Right hindlimb (tissue), 1 donor: Measurements from ENCODE around the gene ADD2.
"Not testable (repeated sequence)": the region's sequence is repeated elsewhere in the genome, so short reads cannot be mapped to it uniquely, and the experiment has no call there.

Experiments used
- DNase-seq: peaks from one replicate; pipeline ENCODE4 v3.0.0-alpha.2; 2018

Gene ADD2

DNA sequence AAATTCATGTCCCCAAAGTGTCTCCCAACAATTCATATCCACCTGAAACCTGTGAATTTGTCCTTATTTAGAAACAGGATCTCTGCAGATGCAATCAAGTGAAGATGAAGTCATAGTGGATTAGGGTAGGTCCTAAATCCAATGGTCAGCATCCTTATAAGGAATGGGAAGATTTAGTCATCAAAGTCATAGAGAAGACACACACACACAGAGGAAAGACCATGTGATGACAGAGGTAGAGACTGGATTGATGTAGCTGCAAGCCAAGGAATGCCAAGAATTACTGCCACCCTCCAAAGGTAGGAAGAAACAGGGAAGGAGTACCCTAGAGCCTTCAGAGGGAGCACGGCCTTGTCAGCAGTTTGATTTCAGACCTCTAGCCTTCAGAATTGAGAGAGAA, 17.7 kb downstream of the ADD2 start:
- DNase-seq, result no peak

DNA sequence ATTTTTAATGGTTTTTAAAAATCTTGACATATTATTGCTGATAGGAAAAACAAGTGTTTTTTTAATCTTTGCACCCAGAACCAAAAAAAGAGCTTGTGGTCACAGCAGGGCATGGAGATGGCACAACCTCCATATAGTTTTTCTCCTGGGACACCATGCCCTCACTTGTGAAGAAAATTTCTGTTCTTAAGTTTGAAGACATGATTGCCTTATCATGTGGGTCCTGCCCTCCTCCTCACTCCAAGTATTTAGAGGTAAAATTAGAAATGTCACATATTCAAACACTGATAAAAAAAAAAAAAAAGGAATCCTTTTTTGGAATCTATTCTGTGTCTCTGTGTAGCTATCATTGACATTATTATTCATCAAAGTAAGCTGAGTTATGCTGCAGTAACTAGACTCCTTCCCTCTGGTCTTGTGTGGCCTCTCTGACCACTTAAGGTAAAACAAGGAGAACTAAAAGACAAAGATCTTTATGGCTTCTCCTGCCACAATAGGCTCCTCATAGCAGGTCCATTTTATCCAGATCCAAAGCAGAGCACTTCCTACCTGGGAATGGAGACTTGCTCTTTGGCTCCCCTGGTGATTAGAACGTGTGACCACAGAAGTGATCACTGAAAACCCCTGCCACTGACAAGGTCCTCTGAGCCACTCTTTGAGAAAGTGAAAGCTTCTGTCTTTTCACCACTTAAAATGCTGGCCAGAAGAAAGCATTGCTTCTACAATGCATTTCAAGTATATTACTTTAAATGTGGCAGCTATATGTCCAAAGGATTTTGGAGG, 19.8 kb downstream of the ADD2 start:
- DNase-seq, result no peak

DNA sequence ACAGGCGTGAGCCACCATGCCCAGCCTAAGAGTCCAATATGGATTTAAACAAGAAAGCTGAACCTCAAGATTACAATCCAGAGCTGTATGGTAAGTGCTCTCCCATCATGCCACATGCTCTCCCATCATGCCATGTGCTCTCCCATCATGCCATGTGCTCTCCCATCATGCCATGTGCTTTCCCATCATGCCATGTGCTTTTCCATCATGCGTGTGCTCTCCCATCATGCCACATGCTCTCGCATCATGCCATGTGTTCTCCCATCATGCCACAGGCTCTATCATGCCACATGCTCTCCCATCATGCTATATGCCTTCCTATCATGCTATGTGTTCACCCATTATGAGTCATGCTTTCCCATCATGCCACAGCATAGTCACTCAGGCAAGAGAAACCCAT, 20.7 kb downstream of the ADD2 start:
- no peak for DNase-seq

DNA sequence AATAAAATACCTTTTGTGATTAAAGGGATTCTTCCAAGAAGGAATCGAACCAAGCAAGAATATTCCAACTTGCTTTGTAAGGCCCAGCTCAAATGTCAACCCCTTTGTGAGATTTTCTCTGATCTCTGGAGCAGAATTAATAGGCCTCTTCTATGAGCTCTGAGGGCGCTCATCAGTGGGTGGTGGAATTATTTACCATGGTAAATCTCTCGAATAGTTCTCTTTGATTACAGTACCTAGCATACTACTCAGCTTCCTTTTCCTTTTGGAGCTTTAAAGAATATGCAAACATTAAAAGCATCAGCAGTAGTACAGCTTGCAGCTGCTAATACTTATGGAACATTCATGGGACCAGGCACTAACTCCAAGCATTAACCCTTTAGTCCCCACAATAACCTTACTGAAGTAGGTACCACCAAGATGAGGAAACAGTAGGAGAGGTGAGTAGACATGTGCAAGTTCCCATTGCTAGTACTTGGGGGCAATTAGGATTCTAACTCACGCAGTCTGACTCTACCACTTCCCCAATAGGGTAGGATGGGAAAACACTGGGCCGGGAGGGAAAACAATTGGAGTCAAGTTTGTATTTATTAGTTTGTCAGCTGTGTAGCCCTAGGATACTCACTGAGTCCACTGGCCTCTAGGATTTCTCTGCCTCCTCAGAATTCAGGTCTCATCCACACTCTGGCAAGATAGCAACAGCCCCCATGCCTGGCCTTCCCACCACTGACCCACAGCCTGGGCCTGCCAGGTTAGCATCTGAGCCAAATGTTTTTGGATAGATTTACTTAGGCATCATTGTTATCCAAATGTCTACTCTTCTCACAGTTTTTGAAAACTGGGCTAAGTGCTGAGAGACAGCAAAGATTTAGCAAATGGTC, 21.7 kb downstream of the ADD2 start:
- no peak for DNase-seq

DNA sequence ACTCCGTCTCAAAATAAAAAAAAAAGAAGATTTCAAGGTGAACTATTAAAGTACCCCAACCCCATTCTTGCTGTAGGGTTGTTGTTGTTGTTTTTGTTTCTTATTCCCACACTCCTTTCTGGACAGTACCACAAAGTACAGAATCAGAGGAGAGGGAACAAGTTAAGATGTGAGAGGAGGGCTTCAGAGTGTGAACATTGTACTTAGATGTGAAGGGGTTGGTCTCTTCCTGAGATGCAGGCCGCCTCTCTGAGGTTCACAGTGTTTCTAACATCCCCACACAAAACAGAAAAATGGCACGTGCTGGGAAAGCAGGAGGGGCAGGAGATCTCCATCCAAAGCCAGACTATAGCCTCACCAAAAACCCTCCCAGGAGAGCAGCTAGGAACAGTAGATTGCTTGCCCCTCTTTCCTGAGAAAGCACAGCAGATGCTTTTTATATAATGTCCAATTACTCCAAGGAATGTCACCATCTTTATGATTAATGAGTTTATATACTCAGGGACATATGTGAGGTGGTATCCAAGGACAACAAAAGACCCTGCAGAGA, 22.6 kb downstream of the ADD2 start:
- peak; percentile 33 for DNase-seq

DNA sequence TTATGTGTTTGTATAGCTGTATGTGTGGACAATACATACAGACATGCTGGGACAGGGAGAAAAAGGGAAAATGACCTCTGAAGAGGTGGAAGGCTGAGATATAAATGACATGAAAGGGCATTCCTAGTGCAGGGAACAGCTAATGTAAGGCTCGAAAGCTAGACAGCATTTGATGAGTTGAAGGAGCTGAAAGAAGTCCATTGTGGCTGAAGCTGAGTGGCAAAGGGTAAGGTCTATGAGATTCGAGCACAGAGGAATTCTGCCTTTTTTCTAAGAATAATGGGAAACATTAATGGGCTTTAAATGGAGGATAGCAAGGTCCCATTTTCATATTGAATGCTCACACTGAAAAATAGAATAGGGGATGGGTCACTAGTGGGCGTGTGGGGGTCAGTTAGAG, 23.6 kb downstream of the ADD2 start:
- no peak for DNase-seq

DNA sequence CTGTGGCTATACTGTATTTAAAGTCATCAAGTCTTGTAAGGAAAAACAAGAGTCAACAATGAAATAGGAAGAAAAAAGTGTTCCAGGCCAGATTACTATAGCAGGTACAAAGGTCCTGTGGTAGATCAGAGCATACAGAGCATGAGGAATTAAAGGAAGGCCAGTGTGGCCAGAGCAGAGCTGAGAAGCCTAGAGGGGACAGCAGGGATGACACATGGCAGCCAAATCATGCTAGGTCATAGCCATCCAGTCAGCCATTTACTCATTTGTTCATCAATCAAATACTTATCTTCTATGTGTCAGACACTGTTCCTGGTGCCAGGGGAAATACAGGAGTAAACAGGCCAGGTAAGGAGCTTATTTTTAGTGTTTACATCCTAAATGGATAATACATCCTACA, 24.3 kb downstream of the ADD2 start:
- DNase-seq, result no peak

DNA sequence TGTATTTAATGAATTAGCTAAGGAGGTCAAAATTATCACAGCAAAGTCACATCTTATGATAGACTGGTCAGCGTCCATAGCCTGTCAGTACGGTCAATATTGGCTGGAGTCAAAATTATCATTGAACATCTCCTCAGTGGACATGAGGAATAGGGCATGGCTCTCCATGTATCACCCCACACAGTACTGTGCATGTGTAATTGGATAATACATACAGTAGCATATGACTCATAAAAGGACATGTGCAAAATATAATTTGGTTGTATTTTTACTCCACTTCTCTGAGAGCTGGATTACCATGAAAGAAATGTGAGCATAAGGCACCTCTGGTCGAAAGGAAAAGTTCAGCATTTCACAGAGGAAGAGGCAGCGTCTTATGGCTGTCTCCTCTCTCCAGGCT, 24.9 kb downstream of the ADD2 start:
- DNase-seq, result no peak

DNA sequence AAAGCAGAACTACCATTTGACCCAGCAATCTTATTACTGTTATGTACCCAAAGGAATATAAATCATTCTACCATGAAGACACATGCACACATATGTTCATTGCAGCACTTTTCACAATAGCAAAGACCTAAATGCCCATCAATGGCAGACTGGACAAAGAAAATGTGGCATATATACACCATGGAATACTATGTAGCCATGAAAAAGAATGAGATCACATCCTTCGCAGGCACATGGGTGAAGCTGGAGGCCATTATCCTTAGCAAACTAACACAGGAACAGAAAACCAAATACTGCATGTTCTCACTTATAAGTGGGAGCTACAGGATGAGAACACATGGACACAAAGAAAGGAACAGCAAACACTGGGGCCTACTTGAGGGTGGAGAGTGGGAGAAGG, 28.5 kb downstream of the ADD2 start:
- DNase-seq, result not testable (repeated sequence)

DNA sequence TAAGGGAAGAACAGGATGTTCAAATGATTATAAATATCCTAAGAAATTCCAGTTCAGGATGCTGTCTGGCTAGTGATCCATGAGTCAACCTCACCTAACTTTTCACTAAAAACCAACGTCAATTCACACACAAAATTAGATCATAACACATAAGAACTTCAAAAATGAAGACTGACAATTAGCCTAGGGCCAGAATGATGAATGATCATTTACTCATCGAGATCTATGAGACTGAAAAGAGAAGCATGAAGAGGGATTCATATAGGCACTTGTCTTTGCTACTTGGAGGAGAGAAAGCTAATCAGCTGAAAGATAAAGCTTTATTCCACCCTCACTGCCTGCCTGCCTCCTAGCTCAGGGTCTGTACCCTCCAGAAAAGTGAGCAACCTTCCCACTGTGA, 29.8 kb downstream of the ADD2 start:
- no peak for DNase-seq

DNA sequence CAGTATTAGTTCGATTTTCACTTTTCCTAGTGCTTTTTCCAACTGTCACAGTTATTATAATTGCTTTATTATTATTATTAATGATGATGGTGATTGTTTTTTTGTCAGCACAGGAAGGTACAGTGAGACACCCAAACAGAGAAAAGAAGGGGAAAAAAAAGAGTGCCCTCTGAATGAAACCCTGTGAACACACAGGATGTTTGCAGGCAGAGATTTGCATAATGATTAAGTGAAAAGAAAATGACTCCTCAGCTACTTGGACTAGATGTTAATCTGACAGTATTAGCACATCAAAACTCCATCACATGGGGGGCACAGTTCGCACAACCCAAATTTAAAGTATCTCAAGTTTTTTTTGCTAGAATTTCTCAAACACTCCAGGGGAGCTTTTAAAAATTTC, 32.9 kb downstream of the ADD2 start:
- no peak for DNase-seq

DNA sequence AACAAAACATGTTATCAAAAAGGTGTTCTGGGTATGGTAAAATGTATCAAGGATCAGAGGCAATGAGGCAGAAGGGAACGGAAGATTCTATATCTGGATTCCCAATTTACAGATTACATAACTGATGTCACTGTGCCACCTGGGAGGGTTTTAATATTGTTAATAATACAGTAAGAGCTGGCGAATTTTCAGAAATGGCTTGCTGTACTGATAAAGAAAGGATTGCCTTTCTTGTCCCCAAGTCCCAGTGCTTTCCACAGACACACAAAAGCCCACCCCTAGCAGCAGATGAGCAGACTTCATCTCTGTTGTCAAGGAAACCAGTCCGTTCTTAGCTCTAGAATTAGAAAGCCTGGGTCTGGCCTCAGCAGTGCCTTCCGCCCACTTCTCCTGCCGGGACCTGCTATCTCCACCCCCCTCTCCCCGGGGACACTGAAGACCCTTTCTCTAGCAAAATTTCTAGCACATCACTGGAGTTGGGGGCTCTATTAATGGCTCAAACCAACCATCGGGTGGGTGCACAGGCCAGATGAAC, 34.3 kb downstream of the ADD2 start:
- no peak for DNase-seq

DNA sequence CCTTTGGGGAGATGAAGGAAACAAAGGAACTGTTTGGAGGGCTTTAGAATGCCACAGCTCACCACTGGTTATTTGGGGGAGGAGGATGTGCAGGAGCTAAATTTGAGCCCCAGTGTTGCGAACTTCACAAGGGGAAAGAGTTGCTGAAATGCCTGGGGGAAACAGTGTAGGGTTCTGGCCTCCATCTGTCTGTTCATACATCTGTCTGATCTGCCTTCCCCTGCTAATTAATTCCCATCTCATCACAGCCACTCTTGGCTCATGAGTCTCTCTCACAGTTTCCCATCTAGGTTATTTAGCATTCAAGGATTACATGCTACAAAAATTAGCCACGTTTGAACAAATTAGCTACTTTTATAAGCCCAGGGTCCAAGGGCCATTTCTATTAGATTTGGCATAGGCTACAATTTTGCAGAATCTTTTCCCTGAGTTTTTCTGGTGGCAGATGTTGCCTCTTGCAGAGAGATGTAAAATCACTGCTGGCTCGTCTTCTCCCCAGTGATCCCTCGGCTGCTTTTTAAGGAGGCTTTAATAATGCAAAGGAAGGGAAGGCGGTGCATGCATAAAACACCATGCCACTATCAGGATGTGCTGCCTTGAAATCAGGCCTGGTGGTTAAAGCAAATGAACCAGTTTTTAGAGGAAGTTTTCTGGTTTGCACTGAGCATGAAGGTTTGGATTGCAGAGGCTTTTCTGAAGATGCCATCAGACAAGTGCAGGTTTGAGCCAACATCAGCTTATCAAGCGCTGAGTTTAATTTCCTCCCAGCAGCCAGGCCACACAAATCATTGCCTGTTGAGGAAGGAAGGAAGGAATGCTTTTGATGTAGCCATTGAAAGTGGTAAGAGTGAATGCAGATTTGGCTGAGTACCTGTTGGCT, 35.0 kb downstream of the ADD2 start:
- no peak for DNase-seq

DNA sequence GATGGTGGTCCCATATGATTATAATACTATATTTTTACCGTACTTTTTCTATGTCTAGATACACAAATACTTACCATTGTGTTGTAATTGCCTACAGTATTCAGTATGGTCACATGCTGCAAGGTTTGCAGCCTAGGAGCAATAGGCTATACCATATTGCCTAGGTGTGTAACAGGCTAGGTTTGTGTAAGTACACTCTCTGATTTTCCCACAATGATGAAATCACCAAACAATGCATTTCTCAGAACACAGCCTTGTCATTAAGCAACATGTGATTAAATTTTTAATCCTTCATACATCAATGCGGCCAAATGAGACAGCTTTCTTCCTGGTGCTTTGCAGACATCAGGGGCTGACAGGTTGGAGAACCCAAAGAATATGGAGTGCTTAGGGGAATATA, 37.3 kb downstream of the ADD2 start:
- DNase-seq, result no peak

DNA sequence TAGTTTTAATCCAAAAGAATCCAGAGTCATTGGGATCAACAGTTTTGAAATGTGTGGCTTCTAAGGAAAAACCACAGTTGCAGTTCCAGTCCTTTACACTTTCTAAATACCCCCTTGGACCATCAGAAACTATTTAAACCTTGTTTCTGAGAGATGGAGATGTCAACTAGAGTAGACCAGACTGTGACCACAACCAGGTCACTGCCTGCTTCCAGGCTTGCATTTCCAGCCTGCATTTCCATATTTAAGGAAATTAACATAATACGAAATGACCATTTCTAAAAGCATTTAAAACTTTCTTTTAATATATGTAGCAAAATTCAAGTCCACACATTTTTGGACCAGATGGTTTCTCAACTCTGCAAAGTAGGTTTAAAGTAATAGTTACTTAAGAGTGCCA, 38.4 kb downstream of the ADD2 start:
- no peak for DNase-seq

DNA sequence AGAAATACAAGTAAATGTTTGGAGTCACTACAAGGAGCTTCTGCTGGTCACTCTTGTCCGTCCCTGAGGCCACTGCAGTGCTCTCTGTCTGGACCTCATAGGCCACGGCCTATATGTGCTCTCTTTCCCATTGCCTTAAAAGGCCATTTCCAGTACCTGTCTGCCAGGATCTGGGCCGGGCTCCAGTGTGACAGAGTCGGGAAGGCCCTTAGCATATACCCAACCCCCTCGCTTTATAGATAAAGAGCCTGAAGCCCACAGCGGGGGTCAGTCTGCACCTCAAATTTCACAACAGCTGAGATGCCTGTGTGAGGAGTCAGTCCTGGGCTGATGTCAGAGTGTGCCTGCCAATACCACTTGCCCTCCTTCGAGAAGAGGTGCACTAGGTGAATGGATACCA, 39.9 kb downstream of the ADD2 start:
- DNase-seq, result no peak

DNA sequence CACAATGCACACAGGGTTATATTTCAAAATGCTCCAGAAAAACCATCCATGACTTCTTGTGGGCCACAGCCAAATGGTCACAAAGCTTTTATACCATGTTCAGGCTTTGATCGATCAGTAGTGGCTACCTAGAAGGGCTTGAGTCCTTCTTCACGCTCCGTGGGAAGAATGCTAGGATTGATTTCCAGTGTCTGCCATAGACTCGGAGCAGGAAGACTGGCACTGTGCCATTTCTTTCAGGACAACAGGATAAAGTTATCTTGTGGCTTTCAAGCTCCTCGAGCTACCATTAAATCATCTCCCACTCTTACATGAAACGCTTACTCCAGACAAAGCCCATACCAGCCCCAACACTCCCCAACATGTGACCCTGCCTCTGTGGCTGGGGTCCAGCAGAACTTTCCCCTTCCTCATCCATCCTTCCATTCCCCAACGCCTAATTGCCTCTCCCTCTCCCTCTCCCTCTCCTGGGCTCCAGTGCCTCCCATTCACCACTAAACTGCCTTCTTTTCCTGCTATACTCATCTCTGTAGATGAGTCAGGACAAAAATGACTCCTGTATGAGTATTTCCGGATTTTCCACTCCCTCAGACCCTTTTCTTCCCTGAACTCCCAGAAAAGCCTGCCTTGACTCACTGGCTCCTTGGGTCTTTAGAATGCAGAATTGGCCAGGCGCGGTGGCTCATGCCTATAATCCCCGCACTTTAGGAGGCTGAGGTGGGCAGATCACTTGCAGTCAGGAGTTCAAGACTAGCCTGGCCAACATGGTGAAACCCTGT, 40.9 kb downstream of the ADD2 start:
- no peak for DNase-seq

DNA sequence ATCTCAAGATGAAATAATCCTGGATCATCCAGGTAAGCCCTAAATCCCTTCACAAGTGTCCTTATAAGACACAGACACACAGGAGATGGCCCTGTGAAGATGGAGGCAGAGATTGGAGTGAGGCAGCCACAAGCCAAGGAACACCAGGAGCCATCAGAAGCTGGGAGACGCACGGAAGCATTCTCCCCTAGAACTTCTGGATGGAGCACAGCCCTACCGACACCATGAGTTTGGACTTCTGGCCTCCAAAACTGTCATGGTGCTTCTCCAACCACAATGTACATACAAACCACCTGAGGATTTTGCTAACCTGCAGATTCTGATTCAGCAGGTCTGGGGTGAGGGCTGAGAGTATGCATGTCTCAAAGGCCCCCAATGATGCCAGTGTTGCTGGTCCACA, 42.5 kb downstream of the ADD2 start:
- no peak for DNase-seq

DNA sequence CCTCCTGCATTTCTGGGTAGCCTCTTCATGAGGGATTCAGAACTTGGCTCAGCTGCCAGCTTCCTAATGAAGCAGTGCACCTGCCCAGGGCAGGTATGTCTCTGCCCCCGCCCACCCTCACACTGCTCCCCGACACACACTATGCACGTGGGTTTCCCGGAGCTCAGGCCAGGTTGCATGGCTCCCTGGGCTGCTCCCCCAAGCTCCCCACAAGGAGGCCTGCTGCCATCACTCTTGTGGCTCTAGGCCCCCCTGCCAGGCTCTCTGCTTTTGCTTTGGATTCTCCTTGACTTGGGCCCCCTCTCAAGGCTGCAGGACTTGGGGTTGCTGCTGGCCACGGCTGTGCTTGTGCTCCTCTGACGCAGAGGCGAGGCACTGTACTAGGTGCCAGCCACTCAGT, 43.6 kb downstream of the ADD2 start:
- DNase-seq, result no peak

DNA sequence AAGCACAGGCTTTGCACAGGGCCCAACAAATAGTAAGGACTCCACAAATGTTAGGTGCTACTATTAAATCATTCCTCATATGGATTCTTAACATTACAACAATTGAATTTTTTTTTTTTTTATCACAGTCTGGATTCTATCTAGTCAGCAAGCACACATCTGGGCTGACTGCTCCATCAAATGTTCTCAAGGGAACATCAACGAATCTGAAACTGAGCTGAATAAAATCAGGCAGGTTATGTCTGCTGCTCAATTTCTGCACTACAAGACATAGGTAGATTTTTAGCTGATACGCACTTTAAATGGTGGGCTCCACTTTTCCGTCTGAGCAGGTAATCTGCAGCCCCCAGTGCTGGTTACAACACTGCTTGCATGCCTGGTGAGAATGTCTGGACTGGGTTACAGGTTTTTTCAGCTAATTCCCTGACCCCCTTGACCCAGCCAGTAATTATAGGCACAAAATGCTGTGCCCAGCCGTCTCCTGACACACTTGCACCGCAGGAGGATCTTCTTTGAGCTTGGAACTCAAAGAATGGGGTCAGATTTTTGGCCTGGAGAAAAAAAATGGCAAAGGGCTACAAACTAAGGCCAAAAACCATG, 44.6 kb downstream of the ADD2 start:
- DNase-seq, result no peak

DNA sequence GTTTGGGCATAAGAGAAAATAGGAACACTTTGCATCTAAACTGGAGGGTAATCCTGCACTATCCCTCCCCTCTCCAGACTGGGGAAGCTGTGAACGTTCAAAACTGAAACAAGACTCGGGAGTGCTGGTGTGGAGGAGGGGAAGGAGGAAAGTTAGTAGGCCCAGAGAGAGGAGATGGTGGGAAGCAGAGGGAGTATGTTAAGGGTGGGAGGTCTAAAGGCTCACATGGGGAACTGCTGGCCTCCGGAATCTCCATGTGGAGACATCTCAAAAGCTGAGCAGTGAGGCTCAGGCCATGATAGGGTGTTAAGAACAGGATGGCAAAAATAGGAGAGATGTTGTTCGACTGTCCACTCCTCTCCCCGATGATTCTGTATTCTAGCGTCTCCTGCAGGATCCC, 47.9 kb downstream of the ADD2 start:
- DNase-seq, result no peak

DNA sequence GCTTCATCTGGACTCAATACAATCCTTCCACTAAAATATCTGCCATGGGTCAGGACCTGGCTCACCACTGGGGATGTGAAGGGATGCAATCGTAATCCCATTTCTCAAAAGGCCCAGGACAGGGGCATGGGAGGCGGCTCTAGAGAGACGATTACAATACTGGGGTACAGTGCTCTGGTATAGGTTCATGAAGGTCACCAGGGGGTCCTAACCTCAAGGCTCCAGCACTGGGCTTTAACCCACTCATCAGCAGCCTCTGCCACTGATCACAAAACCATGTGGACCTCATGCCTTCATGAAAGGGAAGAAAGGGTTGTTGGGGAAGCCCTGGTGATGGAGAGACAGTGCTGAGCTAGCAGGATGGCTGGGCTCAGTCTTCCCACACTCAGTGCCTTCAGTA, 48.8 kb downstream of the ADD2 start:
- DNase-seq, result no peak
